ENCODE results near the gene SOX9. TPM values are rescaled to one million over a fixed set of nuclear protein-coding genes. Genes with fewer than 3 reads are reported as not detected.

Gene SOX9
- total RNA-seq, 1 experiment from 2014 or later = 1.3 TPM

DNA sequence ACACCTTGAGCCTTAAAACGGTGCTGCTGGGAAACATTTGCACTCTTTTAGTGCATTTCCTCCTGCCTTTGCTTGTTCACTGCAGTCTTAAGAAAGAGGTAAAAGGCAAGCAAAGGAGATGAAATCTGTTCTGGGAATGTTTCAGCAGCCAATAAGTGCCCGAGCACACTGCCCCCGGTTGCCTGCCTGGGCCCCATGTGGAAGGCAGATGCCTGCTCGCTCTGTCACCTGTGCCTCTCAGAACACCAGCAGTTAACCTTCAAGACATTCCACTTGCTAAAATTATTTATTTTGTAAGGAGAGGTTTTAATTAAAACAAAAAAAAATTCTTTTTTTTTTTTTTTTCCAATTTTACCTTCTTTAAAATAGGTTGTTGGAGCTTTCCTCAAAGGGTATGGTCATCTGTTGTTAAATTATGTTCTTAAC, 4.4 kb downstream of the SOX9 start:
- Histone ChIP-seq H3K9ac (ENCODE audit: extremely low read depth, insufficient read length, low read length) (no peak overlapping the region), H3K23me2 (ENCODE audit: insufficient read length, low read depth, low read length, poor library complexity, severe bottlenecking) (peaks cover 27% of the 10 kb centered on the region), H3K4ac (ENCODE audit: low read depth, low read length) (no peak overlapping the region), H3K27ac (ENCODE audit: insufficient read length, low read depth, low read length) (no peak overlapping the region), H3K79me1 (ENCODE audit: insufficient read depth, low read depth, low read length, poor library complexity, severe bottlenecking) (no peaks in the 10 kb centered on the region), H3K79me2 (ENCODE audit: insufficient read depth, low read length) (no peaks in the 10 kb centered on the region), H4K5ac (ENCODE audit: insufficient read length, low read depth, low read length) (no peak overlapping the region), H4K8ac (replicated peaks; ENCODE audit: insufficient read length, low read depth, low read length) (no peak overlapping the region), H3K14ac (ENCODE audit: insufficient read depth, low read length) (no peak overlapping the region), H2BK5ac (ENCODE audit: insufficient read length, low read length) (no peak overlapping the region), H4K91ac (ENCODE audit: insufficient read length, low read depth, low read length) (no peak overlapping the region), H3K18ac (ENCODE audit: insufficient read length, low read depth, low read length) (no peak overlapping the region), H3K27me3 (ENCODE audit: insufficient read depth, low read length) (peaks cover 4% of the 10 kb centered on the region; the same call in 1 of the 2 replicates), H3K4me2 (ENCODE audit: insufficient read depth, insufficient read length, low read length) (no peak overlapping the region), H3K9me3 (ENCODE audit: control insufficient read depth, low read depth, low read length) (no peaks in the 10 kb centered on the region), H3K23ac (ENCODE audit: insufficient read length, low read depth, low read length) (no peak overlapping the region), H3K56ac (ENCODE audit: insufficient read length, low read depth, low read length) (no peak overlapping the region), H3T11ph (ENCODE audit: low read length) (no peak overlapping the region), H2AFZ (ENCODE audit: low read length) (no peak overlapping the region), H2BK12ac (ENCODE audit: insufficient read length, low read depth, low read length) (no peak overlapping the region), H2AK5ac (ENCODE audit: insufficient read length, low read length) (no peak overlapping the region), H4K20me1 (ENCODE audit: control insufficient read depth, insufficient read depth, insufficient read length) (no peaks in the 10 kb centered on the region), H3K4me1 (ENCODE audit: insufficient read depth, low read length) (peaks cover 3% of the 10 kb centered on the region), H2BK15ac (ENCODE audit: low read depth, low read length) (no peak overlapping the region), H2BK120ac (ENCODE audit: low read depth, low read length, poor library complexity, severe bottlenecking) (no peak overlapping the region), H2BK20ac (ENCODE audit: low read depth, low read length, poor library complexity, severe bottlenecking) (no peak overlapping the region)
- Mint-ChIP-seq H3K4me3 (no peak overlapping the region), H3K27me3 (ENCODE audit: low read depth) (peaks cover 38% of the 10 kb centered on the region), H3K9me3 (no peaks in the 10 kb centered on the region), H3K4me1 (peaks cover 25 to 38% of the 10 kb centered on the region in 2 experiments), H3K27ac (no peak overlapping the region), H3K36me3 (ENCODE audit: insufficient read depth in 1 of 3, low read depth in 3 of 3) (peaks cover 7 to 15% (median 15%) of the 10 kb centered on the region in 3 experiments)
- no peak for DNase-seq
- TF ChIP-seq, protein P1, sequence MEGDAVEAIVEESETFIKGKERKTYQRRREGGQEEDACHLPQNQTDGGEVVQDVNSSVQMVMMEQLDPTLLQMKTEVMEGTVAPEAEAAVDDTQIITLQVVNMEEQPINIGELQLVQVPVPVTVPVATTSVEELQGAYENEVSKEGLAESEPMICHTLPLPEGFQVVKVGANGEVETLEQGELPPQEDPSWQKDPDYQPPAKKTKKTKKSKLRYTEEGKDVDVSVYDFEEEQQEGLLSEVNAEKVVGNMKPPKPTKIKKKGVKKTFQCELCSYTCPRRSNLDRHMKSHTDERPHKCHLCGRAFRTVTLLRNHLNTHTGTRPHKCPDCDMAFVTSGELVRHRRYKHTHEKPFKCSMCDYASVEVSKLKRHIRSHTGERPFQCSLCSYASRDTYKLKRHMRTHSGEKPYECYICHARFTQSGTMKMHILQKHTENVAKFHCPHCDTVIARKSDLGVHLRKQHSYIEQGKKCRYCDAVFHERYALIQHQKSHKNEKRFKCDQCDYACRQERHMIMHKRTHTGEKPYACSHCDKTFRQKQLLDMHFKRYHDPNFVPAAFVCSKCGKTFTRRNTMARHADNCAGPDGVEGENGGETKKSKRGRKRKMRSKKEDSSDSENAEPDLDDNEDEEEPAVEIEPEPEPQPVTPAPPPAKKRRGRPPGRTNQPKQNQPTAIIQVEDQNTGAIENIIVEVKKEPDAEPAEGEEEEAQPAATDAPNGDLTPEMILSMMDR (conservative IDR thresholded peaks at IDR 0.05) = no peak
- no CpG with 5 or more reads among the region's 4 CpGs for WGBS (ENCODE audit: extremely low coverage, insufficient read length, low lambda C conversion rate)
